ENCODE measurements around the gene CENPO.

Gene CENPO

GRCh38 chr2:24859968-24860600 is 66.9 kb downstream of the CENPO start:
- no peak for DNase-seq (ENCODE audit: low spot score)

DNA sequence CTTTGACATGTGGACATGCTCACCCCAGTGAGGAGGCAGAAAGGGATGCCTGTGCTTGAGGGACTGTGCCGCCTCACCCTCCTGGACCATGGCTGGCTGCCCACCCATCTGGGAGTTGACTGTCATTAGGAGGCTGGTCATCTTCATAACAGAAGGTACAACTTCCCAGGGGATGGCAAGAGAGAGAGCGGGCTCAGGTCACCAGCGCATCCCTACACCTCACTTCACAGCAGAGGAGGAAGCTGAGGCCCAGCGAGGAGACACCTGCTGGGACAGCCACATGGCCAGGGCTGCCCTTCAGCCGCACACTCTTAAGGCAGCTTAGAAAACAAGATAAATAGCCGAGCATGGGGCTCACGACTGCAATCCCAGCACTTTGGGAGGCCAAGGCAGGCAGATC is 67.4 kb downstream of the CENPO start:
- no peak for DNase-seq (ENCODE audit: low spot score)

DNA sequence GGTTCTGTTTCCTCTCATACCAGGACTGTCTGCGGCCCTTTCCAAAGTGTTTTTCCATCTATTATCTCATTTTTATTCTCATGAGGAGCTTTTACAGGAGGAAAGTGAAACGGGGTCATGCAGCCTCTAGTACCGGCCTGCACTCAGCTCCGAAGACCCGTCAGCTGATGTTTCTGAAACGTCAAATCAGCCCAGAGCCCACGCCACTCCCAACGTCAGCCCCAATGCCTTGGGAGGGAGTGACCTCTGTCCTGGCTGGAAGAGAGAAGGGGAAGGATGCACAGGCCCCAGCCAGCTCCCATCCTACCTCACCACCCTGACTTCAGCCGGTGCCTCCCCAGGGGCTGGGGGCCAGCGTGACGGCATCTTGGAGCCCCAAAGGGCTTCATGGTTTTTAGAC is 68.3 kb downstream of the CENPO start:
- no peak for DNase-seq (ENCODE audit: low spot score)

GRCh38 chr2:24863641-24864040 is 70.4 kb downstream of the CENPO start:
- DNase-seq (ENCODE audit: low spot score), result peak; percentile 22

- DNase-seq (ENCODE audit: low spot score), result no peak
These were observed 73.7 kb downstream of the CENPO start for GRCh38 chr2:24866946-24867345.

- no peak for DNase-seq (ENCODE audit: low spot score)
These were observed 77.2 kb downstream of the CENPO start for GRCh38 chr2:24870440-24870839.

DNA sequence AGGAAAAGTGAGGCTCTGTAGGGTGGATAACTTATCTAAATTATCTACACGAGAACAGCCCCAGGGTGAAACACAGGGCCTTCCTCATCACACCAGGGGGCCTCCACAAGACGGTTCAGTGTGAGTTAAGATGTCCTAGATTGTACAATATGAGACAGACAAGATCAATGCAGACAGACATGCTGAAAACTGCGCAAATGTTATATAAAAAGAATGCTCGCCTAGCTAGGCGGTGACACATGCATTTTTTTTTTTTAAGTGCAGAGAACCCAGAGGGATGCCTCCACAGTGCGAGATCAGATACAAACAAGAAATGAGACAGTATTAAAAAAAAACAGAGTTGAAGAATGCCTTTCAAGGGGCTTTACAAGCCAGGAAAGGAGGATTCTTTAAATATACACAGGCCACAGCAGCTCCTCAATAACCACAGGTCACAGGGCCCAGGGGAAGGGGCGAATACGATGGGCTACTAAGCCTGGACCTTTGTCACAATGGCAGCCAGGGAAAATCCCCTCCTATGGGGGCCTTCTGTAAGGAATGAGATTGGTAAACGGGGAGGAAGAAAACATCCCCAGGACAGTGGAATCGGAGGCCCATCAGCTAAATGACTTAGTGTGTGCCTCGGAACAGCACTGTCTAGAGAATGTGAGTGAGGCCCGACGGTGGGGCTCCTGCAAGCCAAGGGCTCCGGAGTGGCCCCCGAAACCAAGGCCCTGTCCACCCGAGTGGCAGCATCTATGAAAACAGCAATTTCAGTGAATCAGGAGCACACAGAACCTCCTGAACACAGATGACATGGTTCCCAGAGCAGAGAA is 77.9 kb downstream of the CENPO start:
- DNase-seq (ENCODE audit: low spot score), result no peak

GRCh38 chr2:24871852-24872333 is 78.7 kb downstream of the CENPO start:
- DNase-seq (ENCODE audit: low spot score), result no peak

All from AG08395 (cell line).